Stimulated activated CD8-positive, alpha-beta memory T cell treated with anti-CD3 and anti-CD28 coated beads, Interleukin-7, amount 100 ng/mL, for 48 hours (primary cell): ENCODE measurements around the gene IPCEF1.

Experiments used
- DNase-seq, 2 donors: peaks; one replicate each; pipeline ENCODE4 v3.0.0-alpha.2; 2020; ENCODE audit warnings: low read depth in 1 of 2; ENCODE audit errors: extremely low read depth in 1 of 2

Gene IPCEF1

DNA sequence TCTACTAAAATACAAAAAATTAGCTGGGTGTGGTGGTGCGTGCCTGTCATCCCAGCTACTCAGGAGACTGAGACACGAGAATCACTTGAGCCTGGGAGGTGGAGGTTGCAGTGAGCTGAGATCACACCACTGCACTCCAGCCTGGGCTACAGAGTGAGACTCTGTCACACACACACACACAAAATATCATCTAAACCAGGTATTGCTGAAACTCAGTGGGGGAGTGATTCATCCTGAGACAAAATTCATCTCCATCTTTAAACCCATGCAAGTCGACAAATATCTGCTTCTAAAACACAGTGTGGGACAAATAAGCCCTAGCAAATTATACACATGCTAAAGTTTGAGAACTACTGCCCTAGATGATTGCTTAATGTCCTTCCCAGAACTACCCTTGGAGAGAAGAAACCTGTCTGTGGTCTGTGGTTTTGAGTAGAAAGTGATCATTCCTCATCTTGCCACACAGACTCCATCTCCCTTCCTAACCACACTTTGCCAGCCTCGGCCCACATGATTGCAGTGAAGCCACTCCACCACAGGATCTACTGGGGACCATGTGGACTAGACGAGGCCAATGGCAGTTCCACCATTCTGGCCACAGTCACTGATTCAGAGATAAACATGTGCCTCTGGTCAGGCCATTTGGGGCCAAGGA is 187.3 kb downstream of the IPCEF1 start:
- peak in 1 of 2 donors; percentile 40 for DNase-seq

DNA sequence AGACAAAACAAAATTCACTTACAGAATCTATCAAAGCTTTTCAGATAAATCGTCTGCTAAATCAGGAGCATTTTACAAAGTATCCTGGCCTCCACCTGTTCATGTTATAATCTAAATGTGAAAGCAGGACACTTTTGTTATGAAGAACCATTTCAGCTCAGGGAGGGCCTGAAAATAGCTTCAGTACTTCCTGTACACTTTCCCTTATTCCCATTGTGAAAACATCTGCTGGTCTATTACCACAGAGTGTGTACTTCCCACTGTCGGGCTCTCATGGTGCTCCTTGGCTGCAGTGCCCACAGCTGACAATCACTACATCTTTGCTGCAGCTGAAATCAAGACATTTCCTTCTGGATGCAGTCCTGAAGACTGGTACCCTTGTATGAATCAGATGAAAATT is 189.5 kb downstream of the IPCEF1 start:
- DNase-seq, result no peak

GRCh38 chr6:154166140-154166539 is 190.5 kb downstream of the IPCEF1 start:
- DNase-seq, result no peak

DNA sequence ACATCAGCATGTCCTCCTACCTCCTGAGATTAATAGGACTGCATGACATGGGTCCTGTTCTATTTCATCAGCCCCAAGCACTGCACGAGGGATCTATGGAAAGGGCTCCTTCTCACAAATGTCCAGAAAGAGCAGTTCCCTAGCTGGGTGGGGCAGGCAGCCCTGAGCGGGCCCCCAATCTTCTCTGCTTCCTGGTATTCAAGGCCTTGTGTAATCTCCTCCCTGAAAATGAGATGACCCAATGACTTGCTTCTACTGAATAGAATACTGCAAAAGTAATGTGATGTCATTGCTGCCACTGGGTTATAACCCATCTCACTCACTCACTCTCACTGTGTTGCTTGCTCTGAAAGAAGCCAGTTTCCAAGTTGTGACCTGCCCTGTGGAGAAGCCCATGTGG is 191.1 kb downstream of the IPCEF1 start:
- no peak for DNase-seq

GRCh38 chr6:154164397-154164796 is 192.2 kb downstream of the IPCEF1 start:
- no peak for DNase-seq

- no peak for DNase-seq
Measured at GRCh38 chr6:154161689-154162088, 194.9 kb downstream of the IPCEF1 start.

DNA sequence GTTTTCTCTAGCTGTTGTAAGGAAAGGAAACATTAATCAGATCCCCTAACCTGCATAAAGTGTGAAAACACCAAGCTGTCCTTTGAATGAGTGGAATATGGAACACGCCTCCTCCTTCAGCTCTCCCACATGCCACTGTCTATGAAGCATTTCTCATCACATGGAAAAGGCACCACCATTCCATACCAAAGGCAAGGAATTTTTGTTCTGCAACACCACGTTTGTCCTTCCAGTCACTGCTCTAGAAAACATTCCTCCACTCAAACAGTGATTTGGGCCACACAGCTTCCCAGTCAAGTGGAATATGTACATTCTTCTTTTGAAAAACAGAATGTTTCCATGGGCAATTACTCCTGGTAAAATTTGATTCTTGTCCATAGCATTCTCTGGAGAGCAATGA is 197.5 kb downstream of the IPCEF1 start:
- DNase-seq, result no peak

DNA sequence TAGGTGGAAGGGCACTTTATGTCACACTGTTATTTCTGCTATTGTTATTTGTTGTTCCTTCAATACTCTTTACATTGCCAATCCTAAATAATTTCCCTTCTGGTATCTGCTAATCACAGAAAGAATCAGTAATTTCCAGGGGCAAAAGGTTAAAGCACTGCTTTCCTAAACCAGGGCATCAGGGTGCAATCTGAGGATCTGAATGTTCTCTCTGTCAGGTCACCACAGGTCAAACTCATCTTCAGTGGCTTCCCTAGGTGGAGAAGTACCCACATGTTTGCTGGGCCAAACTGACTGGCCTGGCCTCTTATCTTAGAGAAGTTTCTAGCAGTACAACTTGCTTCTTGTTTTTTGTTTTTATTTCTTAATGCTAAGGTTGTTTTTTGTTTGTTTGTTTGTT is 198.9 kb downstream of the IPCEF1 start:
- DNase-seq, result no peak

DNA sequence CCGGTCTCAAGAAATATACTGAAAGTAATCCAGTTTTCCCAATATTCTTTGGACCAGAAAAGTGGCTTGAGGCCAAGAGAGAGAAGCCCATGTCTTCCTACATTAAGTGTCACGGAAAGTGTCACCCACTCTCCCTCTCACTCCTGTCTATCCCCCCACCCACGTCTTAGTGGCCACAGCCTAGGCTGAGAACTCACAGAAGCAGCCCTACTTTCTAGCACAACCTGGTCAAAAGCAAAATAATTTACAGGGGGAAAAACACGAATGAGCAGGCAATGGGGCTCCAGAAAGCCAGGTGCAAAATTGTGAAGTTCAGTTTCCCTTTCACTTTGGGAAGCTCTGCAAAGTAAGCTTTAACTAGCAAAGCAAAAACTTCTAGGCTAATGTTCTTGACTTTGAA is 199.5 kb downstream of the IPCEF1 start:
- DNase-seq, result no peak

GRCh38 chr6:154156135-154156896 is 200.3 kb downstream of the IPCEF1 start:
- peak; percentile 28 to 45 for DNase-seq

- no peak for DNase-seq
Measured at GRCh38 chr6:154154389-154154967, 202.1 kb downstream of the IPCEF1 start.

- DNase-seq, result no peak
Measured at GRCh38 chr6:154143753-154144152, 212.8 kb downstream of the IPCEF1 start.

GRCh38 chr6:154140743-154141142 is 215.9 kb downstream of the IPCEF1 start:
- no peak for DNase-seq

- no peak for DNase-seq
Measured at GRCh38 chr6:154139892-154140291, 216.7 kb downstream of the IPCEF1 start.

GRCh38 chr6:154138793-154139192 is 217.8 kb downstream of the IPCEF1 start:
- no peak for DNase-seq

GRCh38 chr6:154134471-154135147 is 222.0 kb downstream of the IPCEF1 start:
- DNase-seq, result no peak

GRCh38 chr6:154127657-154128056 is 228.9 kb downstream of the IPCEF1 start:
- no peak for DNase-seq

DNA sequence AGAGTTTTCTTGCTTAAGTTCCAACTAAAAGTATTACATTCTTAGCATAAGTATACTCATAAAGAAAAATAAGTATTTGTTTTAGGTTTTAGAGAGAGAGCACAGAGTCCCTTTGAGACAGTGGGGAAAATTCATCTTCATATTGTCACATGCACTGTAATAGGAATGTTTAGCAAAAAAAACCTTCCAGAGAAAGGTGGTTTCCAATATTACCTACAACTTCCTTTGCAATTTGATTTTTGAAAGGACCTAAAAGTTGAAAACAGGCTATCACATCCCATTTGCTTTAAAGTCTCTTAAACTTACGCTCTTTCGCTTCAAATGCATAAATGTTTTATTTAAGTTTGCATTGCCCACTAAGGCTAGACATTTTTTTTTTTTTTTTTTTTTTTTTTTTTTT is 231.2 kb downstream of the IPCEF1 start:
- DNase-seq, result no peak

DNA sequence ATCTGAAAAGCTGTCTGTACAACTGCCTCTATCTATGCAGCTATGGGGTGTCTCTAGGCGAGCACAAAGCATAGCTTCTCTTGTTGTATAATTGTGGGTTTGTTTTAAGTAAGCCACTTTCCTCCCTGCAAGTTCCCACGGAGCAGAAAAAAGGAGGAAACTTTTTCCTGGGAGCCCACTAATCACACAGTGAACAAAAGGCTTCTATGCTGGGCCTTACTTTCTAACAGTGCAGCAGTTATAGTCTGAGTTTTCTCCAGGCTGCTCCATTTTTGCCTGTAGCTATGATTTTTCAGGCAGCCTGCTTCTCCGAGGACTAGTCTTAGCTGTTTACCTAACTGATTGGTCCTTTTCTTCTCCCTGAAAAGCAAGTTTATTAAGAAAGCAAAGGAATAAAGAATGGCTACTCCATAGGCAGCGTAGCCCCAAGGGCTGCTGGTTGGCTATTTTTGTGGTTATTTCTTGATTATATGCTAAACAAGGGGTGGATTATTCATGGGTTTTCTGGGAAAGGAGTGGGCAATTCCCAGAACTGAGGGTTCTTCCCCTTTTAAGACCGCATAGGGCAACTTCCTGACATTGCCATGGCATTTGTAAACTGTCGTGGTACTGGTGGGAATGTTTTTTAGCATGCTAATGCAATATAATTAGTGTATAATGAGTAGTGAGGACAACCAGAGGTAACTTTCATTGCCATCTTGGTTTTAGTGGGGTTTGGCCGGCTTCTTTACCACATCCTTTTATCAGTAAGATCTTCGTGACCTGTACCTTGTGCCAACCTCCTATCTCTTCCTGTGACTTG is 233.2 kb downstream of the IPCEF1 start:
- no peak for DNase-seq

- no peak for DNase-seq
Measured at GRCh38 chr6:154122195-154122925, 234.2 kb downstream of the IPCEF1 start.
